GM21723 (cell line): ENCODE data around the gene CYP4F12.

ENCODE experiments used
- ATAC-seq: cut with Tn5 transposase; IDR thresholded peaks from one replicate; pipeline ENCODE4 v1.9.1; 2021; ENCODE audit warnings: mild to moderate bottlenecking, moderate library complexity; ENCODE audit not compliant: unreplicated experiment

Gene CYP4F12, protein sequence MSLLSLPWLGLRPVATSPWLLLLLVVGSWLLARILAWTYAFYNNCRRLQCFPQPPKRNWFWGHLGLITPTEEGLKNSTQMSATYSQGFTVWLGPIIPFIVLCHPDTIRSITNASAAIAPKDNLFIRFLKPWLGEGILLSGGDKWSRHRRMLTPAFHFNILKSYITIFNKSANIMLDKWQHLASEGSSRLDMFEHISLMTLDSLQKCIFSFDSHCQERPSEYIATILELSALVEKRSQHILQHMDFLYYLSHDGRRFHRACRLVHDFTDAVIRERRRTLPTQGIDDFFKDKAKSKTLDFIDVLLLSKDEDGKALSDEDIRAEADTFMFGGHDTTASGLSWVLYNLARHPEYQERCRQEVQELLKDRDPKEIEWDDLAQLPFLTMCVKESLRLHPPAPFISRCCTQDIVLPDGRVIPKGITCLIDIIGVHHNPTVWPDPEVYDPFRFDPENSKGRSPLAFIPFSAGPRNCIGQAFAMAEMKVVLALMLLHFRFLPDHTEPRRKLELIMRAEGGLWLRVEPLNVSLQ

DNA sequence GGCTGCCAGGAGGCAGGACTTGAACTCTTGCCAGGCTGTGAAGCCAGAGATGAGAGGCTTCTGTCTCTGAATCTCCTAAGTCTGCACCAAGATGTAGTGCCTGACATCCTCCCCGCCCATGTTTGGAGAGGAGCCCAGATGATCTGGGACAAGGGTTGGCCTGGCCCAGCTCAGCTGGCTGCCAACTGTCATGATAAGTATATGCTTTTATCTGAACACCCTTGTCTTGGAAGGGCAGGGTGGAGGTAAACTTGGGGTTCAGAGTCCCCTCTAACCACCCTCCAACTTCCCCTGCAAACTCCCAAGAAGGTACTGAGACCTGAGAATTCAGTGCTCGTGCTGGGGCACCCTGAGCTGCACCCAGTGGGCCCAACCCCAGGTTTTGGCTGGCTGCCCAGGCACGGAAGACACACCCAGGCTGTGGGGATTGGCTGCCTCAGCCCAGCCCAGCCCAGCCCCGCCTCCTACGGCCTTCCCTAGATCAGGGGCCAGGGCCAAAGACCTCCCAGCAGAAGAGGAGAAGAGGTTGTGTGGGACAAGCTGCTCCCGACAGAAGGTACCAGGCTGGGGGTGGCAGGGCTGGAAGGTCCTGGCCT is at the start of gene CYP4F12:
Gene CYP4F12 (plus strand): TSS at position 508 of the 596 bp plus-strand sequence. CDS start 443 bp downstream, outside the sequence.
- no peak for ATAC-seq

DNA sequence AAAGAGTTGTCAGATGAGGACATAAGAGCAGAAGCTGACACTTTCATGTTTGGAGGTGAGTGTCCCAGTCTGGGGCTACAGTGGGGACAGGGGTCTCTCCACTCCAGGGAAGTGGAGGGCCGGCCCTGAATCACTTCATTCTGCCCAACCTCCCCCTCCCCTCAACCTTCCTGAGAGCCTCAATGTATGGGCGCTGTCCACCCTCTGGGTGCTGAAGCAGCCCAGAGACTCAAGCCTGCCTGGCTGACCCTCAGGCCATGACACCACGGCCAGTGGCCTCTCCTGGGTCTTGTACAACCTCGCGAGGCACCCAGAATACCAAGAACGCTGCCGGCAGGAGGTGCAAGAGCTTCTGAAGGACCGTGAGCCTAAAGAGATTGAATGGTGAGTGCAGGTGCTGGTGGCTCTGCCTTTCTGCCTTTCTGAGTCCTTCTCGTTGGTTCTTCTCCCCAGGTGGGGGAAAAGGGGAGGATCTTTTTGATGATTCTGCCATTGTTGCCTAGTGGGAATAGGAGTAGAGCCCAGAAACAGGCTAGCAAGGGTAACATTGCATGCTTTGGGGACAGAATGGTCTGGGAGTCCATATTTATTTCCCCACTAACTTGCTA is 49.1 kb upstream of the CYP4F12 start:
- no peak for ATAC-seq

DNA sequence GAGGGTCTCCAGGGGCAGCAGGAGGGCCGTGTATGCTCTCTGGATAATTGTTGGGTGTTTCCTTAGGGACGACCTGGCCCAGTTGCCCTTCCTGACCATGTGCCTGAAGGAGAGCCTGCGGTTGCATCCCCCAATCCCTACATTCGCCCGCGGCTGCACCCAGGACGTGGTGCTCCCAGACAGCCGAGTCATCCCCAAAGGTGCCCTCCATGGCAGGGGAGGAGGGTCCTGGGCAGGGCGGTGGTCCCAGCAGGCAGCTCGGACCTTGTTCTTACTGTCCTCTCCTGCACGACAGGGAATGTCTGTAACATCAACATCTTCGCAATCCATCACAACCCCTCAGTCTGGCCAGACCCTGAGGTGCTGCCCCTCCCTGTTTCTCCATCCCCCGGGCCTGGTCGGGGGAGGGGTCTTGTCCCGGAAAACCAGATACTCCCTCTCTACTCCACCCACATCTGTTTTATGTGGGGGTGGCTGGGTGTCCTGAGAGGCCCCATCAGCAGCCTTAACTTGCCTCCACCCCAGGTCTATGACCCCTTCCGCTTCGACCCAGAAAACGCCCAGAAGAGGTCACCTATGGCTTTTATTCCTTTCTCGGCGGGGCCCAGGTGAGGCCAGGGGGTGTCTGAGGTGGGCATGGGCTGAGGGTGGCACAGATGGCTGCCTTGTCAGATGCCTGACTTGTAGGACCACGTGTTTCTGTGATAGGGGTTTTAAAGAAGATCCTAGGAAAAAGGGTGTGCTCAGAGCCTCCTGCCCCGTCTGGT is 44.5 kb upstream of the CYP4F12 start:
- no peak for ATAC-seq

DNA sequence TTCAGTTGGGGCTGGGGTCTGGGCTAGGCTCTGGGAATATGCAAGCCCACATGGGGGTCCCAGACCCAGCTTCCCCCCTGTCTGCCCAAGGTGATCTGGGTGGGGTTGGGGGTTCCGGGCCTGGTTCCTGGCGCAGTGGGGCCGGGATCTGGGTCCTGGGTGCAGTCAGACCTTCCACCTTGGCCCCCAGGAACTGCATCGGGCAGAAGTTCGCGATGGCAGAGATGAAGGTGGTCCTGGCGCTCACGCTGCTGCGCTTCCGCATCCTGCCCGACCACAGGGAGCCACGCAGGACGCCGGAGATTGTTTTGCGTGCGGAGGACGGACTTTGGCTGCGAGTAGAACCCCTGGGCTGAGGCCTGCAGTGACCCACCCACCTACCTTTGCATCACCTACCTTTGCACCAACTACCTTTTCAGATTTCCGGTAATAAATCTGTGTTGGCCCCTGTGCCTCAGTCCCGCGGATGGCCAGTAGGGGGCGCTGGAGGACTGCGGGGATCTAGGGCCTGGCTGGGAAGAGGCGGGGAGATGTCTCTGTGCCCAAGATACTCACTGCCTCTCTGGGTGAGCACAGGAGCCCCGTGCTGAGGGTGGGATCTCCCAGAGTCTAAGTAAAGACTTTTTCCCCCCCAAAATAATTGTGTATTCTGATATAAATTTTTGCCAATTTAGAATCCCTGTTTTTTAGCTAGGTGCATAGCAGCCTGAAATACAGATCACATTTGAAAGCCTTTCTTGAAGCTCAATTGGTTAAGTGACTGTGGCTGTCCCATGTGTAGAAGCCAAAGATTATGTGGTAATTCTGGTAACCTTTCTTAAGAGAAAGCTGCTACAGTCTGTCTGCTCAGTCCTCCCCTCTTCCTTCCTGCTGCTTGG is 43.6 kb upstream of the CYP4F12 start:
- no peak for ATAC-seq

DNA sequence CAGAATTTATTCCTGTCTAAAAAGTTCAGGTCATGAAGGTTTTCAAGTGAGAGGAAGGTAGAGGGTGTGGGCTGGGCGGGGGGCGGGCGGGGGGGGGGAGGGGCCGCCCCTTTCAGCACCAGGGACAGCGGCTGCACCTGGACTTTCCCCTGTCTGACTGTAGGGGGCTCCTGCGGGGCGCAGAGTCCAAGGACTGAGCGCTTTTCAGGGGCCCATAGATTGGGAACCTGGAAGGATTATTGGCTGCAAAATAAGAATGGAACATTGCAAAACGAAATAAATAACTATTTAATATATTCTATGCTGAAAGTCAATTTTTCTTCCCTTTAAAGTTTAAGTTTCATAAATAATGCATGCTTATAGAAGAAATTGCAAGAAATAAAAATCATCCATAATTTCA is 41.1 kb upstream of the CYP4F12 start:
- no peak for ATAC-seq

DNA sequence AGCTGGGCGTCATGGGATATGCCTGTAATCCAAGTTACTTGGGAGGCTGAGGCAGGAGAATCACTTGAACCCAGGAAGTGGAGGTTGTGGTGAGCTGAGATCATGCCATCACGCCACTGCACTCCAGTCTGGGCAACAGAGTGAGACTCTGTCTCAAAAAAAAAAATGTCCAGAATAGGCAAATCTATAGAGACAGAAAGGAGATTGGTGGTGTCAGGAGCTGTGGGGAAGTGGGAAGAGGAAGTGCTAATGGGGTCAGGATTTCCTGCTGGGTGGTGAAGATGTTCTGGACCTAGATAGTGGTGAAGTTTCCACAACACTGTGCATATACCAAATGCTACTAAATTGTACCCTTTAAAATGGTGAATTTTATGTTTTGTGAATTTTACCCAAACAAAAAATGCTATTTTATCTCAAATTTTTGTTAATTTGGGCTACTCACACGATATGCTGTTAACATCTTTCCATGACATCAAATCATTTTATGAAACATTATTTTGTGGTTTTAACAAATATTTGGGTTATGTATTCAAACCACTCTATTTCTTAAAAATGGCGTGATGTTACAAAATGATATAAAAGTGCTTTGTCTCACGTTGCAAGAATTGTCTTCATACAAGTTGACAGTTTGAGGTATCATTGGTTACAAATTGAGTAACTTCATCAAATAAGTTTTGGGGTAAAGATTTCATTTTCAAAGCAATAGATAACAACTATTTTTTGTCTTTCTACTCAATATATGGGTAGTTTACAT is 39.6 kb upstream of the CYP4F12 start:
- no peak for ATAC-seq

DNA sequence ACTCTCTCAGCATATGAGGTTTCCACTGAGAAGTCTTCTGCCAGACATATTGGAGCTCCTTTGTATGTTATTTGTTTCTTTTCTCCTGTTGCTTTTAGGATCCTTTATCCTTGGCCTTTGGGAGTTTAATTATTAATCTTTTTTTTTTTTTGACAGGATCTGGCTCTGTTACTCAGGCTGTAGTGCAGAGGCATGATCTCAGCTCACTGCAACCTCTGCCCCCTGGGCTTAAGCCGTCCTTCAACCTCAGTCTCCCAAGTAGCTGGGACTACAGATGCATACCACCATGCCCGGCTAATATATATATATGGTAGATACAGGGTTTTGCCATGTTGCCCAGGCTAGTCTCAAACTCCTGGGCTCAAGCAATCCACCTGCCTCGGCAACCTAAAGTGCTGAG is 38.8 kb upstream of the CYP4F12 start:
- ATAC-seq = no peak

DNA sequence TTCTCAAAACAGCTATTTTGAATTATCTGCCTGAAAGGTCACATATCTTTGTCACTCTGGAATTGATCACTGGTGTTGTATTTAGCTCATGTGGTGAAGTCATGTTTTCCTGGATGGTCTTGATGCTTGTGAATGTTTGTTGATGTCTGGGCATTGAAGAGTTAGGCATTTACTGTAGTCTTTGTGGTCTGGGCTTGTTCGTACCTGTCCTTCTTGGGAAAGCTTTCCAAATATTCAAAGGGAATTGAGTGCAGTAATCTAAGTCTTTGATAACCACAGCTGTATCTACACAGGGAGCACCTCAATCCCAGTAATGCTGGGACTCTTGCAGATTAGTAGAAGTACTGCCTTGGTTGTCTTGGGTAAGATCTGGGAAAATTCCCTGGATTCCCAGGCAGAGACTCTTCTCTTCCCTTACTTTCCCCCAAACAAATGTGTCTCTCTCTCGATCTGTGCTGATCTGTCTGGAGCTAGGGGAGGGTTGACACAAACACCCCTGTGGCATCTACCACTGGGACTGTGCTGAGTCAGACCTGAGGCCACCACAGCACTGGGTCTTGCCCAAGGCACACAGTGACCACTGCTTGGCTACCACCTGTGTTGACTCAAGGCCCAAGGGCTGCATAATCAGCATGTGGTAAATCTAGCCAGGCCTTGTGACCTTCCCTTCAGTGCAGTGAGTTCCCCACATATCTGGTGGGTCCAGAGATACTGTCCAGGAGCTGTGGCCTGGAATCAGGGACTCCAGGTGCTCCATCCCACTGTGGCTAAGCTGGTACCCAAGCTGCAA is 37.7 kb upstream of the CYP4F12 start:
- ATAC-seq = no peak

DNA sequence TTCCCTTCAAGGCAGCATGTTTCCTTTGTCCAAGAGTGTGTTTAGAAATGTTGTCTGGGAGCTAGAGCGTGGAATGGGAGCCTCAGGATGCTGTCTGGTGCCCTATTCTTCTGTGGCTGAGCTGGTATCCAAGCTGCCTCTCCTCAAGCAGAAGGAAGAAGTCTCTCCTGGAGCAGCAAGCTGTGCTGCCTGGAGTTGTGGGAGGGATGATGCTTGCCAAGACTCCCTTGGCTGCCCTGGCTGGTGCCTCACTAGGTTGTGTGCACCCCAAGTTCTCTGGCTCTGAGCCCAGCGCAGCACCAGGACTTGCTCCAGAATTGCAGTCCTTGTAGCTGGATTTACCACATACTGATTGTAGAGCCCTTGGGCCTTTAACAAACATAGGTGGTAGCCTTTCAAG is 36.9 kb upstream of the CYP4F12 start:
- ATAC-seq = no peak

DNA sequence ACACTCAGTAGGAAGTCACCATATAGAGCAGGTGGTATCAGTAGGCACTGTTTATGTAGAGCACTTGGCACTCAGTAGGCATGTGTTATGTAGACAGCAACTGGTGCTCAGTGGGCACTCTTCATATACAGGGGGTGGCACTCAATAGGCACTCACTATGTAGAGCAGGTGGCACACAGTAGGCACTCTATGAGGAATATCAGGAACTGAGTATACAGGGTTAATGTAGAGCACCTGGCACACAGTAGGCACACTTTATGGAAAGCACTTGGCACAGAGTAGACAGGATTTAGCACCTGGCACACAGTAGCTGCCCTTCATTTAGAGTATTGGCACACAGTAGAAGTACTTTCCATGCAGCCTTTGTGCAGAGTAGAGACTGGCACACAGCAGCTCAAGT is 33.3 kb upstream of the CYP4F12 start:
- no peak for ATAC-seq

DNA sequence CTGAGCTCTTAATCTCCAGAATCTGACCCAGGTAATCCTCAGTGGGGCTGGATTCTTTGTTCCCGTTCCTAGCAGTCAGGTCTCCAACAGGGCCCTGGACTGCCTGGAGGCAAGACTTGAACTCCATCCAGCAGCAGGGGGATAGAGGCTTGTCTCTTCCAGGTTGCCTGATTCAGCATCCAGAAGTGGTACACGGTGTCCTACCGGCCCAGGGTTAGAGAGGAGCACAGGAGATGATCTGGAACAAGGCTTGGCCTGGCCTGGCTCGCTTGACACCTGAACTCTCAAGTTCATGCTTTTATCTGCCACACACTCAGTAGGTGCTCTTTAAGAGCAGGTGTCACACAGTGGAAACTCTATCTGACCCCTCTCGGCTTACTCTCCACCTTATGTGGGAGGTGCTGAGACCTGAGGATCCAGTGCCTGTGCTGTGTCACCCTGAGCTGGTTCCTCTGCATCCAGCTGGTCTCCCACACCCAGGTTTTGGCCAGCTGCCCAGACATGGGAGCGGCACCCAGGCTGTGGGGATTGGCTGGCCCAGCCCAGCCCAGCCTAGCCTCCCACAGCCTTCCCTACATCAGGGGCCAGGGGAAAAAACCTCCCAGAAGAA is 32.5 kb upstream of the CYP4F12 start, which contains the start of gene CYP4F3:
Gene CYP4F3 (plus strand): TSS at position 604 of the 610 bp plus-strand sequence. CDS start 519 bp downstream, outside the sequence.
- ATAC-seq = no peak

DNA sequence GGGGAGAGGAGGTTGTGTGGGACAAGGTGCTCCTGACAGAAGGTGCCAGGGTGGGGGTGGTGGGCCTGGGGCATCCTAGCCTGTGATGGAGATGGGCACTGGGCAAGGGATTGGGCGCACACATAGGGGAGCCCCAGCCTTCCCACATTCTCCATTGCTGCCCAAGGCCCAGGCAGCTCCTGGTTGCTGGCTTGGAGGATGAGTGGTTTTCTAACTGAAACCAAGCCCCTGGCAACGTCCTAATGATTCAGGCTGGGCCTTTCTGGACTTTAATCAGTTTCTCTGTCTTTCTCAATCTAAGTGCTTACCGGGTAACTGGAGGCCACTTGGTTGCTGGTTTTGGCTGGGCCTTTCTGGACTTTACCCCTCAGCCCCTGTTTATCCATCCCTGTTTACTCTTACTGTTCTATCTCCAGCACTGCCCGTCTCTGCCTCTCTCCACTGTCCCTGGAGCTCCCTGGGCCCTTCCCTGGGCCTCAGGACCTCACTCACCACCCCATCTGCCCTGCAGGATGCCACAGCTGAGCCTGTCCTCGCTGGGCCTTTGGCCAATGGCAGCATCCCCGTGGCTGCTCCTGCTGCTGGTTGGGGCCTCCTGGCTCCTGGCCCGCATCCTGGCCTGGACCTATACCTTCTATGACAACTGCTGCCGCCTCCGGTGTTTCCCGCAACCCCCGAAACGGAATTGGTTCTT is 31.8 kb upstream of the CYP4F12 start:
- no peak for ATAC-seq

DNA sequence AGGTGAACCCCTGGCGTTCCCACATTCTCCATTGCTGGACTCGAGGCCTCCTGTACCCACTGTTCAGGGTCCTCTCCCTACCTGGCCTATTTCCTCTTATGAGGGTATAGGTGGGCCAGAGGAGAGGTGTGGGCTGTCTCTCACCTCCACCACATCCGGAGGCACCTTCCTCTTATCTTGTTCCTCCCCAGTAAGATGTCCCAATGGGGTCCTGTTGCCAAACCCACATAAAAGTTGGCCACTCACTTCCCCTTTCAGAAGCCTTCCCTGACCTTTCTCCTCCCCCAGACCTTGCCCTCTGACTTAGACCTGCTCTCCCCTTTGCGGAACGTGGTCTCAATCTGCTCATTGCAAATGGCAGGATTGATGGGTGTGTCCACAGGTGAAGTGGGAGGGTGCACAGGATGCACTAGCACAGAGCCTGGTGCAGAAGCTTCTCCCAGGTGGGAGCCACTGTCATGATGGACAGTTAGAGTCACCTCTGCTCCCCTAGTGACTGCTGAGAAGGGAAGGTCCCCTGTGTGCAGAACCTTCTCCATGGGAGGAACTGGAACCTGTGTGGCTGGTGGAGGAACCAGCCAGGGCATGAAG is 30.9 kb upstream of the CYP4F12 start:
- no peak for ATAC-seq

DNA sequence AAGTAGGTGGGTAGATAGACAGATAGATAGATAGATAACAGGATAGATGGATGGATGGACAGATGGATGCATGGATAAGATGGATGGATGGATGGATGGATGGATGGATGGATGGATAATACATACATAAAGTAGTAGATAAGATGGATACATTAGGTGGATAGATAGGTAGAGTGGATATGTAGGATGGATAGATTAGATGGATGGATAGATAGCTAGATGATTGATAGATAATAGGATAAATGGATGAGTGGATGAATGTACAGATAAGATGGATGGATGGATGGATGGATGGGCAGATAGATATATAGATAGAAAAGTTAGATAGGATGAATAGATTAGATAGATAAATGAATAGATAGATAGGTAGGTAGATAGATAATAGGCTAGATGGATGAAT is 30.1 kb upstream of the CYP4F12 start:
- no peak for ATAC-seq

DNA sequence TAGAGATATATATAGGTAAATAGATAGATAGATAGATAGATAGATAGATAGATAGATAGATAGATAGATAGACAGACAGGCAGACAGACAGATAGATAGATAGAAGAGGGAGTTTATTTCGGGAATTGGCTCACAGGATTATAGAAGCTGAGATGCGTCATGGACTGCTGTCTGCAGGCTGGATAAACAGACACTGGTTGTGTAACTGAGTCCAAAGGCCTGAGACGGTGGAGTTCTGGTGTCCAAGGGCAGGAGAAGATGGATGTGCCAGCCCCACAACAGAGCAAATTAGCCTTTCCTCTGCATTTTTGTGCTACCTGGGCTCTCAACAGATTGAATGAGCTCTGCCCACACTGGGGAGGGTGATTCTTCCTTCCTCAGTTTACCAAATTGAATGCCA is 29.5 kb upstream of the CYP4F12 start:
- ATAC-seq = no peak

DNA sequence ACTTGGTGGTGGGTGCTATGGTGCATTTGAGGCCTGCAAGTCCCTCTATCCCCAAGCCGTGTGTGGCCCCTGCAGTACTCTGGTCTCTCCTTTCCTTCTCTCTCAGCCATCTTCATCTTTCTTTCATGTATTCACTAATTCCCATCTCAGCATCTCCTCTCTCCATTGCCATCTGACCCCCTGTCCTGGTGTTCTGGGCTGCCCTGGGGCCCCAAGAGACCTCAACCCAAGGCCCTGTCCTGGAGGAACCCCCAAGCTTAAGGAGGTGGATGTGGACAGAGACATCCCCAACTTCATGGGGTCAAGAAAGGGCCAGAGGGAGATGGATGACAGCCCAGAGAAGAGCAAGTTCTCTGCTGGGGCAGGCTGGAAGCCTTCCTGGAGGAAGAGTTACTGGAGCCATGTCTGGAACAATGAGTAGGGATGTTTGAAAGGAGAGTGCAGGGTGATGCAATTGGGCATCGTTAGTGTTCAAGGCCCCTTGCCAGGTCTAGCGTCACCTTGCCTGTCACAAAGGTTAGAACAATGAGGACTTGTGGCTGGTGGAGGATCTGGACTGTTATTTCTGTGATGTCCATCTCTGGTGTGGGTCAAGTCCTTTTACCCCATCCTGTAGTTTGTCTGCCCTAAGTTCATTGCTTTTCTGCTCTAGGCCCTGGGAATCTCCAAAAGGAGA is 28.7 kb upstream of the CYP4F12 start:
- ATAC-seq = no peak

DNA sequence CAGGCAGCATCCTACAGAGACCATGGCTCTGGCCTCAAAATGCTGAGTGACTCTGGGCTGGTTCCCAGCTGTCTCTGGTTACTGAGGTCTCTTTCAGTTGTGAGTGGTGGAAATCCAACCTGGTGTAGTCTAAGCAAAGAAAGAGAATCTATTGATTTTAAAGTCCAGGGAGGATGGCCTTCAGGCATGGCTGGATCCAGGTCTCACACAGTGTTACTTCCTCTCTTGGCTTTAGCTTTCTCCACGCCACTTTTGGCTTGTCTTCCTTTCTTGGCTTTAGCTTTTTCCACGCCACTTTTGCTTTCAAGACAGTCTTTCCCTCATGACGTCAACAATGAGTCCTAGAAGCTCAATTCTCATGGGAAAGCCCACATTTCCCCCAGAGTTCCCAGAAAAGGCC is 28.1 kb upstream of the CYP4F12 start:
- no peak for ATAC-seq
